ENCODE results near the gene ITGA11. TPM values are rescaled to one million over a fixed set of nuclear protein-coding genes. Genes with fewer than 3 reads are reported as not detected.

The ITGA11 gene
- total RNA-seq, 1 experiment from 2014 or later = not detected

- ChIA-PET CTCF (no interaction called here), POLR2A (ENCODE audit: unreplicated experiment) (no interaction called here)
- no peaks in the 10 kb centered on the region for H3K9me3 ChIP-seq (ENCODE audit: low read length)
- H3K4me3 ChIP-seq (ENCODE audit: low read length) = no peak overlapping the region
- H3K9ac ChIP-seq (ENCODE audit: low read length) = no peak overlapping the region
- no peaks in the 10 kb centered on the region for H3K4me1 ChIP-seq (ENCODE audit: insufficient read depth, low read length)
- no peak for ATAC-seq
- no peak overlapping the region for H2AFZ ChIP-seq (ENCODE audit: low read length)
- no peaks in the 10 kb centered on the region for H3K79me2 ChIP-seq (ENCODE audit: low read length)
- DNase-seq = no peak
- BruUV-seq (replicated peaks) = no TSS peak
- no peaks in the 10 kb centered on the region for H3K36me3 ChIP-seq (ENCODE audit: low read depth, low read length)
- no peaks in the 10 kb centered on the region for H4K20me1 ChIP-seq (ENCODE audit: low read length)
- intact Hi-C loops (cut with micrococcal nuclease) = no loop called here
- H3K27ac ChIP-seq (ENCODE audit: low read length) = no peak overlapping the region
- no peaks in the 10 kb centered on the region for H3K9me2 ChIP-seq (replicated peaks; ENCODE audit: low read length)
- TF ChIP-seq CTCF (conservative IDR thresholded peaks at IDR 0.05; ENCODE audit: low read depth, low read length) (no peak), EZH2 (IDR thresholded peaks at IDR 0.05; ENCODE audit: low read length, unreplicated experiment) (no peak), EZH2phosphoT487 (IDR thresholded peaks at IDR 0.05; ENCODE audit: borderline replicate concordance, low read length) (no peak)
- no peak overlapping the region for H3K4me2 ChIP-seq (ENCODE audit: low read length)
- H3K27me3 ChIP-seq (ENCODE audit: low read length) = no peaks in the 10 kb centered on the region
- H3F3A ChIP-seq (ENCODE audit: low read length, unreplicated experiment) = no peaks in the 10 kb centered on the region
These were observed 68.6 kb downstream of the ITGA11 start for GRCh38 chr15:68363353-68363752.

GRCh38 chr15:68362537-68363126 is 69.3 kb downstream of the ITGA11 start:
- Histone ChIP-seq H3K4me3 (ENCODE audit: low read length) (no peak overlapping the region), H3K27me3 (ENCODE audit: low read length) (no peaks in the 10 kb centered on the region), H3K36me3 (ENCODE audit: low read depth, low read length) (no peaks in the 10 kb centered on the region), H3K4me1 (ENCODE audit: insufficient read depth, low read length) (no peaks in the 10 kb centered on the region), H3K79me2 (ENCODE audit: low read length) (no peaks in the 10 kb centered on the region), H3F3A (ENCODE audit: low read length, unreplicated experiment) (no peaks in the 10 kb centered on the region), H4K20me1 (ENCODE audit: low read length) (no peaks in the 10 kb centered on the region), H3K9ac (ENCODE audit: low read length) (no peak overlapping the region), H3K27ac (ENCODE audit: low read length) (no peak overlapping the region), H3K9me3 (ENCODE audit: low read length) (no peaks in the 10 kb centered on the region), H2AFZ (ENCODE audit: low read length) (no peak overlapping the region), H3K4me2 (ENCODE audit: low read length) (no peak overlapping the region), H3K9me2 (replicated peaks; ENCODE audit: low read length) (no peaks in the 10 kb centered on the region)
- DNase-seq (no peak), ATAC-seq (no peak)
- POLR2A ChIA-PET (ENCODE audit: unreplicated experiment) = no interaction called here
- CTCF ChIA-PET = no interaction called here
- no peak for TF ChIP-seq CTCF (conservative IDR thresholded peaks at IDR 0.05; ENCODE audit: low read depth, low read length)
- TF ChIP-seq EZH2 (IDR thresholded peaks at IDR 0.05; ENCODE audit: low read length, unreplicated experiment) = no peak
- no peak for TF ChIP-seq EZH2phosphoT487 (IDR thresholded peaks at IDR 0.05; ENCODE audit: borderline replicate concordance, low read length)
- no TSS peak for BruUV-seq (replicated peaks)
- intact Hi-C loops (cut with micrococcal nuclease) = no loop called here

GRCh38 chr15:68360721-68361120 is 71.2 kb downstream of the ITGA11 start:
- Histone ChIP-seq H4K20me1 (ENCODE audit: low read length) (no peaks in the 10 kb centered on the region), H3K4me2 (ENCODE audit: low read length) (no peak overlapping the region), H3K4me3 (ENCODE audit: low read length) (no peak overlapping the region), H3F3A (ENCODE audit: low read length, unreplicated experiment) (no peaks in the 10 kb centered on the region), H2AFZ (ENCODE audit: low read length) (no peak overlapping the region), H3K9ac (ENCODE audit: low read length) (no peak overlapping the region), H3K79me2 (ENCODE audit: low read length) (no peaks in the 10 kb centered on the region), H3K9me3 (ENCODE audit: low read length) (0 out of 2 replicates have a peak, but pooled peaks cover 4% of the 10 kb centered on the region), H3K4me1 (ENCODE audit: insufficient read depth, low read length) (peaks cover under 1% of the 10 kb centered on the region; the same call in 1 of the 2 replicates), H3K9me2 (replicated peaks; ENCODE audit: low read length) (no peaks in the 10 kb centered on the region), H3K27me3 (ENCODE audit: low read length) (no peaks in the 10 kb centered on the region), H3K36me3 (ENCODE audit: low read depth, low read length) (no peaks in the 10 kb centered on the region), H3K27ac (ENCODE audit: low read length) (no peak overlapping the region)
- CTCF ChIA-PET = no interaction called here
- BruUV-seq (replicated peaks) = no TSS peak
- DNase-seq (no peak), ATAC-seq (no peak)
- POLR2A ChIA-PET (ENCODE audit: unreplicated experiment) = no interaction called here
- no peak for TF ChIP-seq EZH2 (IDR thresholded peaks at IDR 0.05; ENCODE audit: low read length, unreplicated experiment)
- no peak for TF ChIP-seq EZH2phosphoT487 (IDR thresholded peaks at IDR 0.05; ENCODE audit: borderline replicate concordance, low read length)
- no peak for TF ChIP-seq CTCF (conservative IDR thresholded peaks at IDR 0.05; ENCODE audit: low read depth, low read length)
- intact Hi-C loops (cut with micrococcal nuclease) = no loop called here

All from PC-3 (cell line).